PC-9 (cell line): ENCODE measurements around the gene ZNF816. TPM values are rescaled to one million over a fixed set of nuclear protein-coding genes. Genes with fewer than 3 reads are reported as not detected.
"Not testable (repeated sequence)": the region's sequence is repeated elsewhere in the genome, so short reads cannot be mapped to it uniquely, and the experiment has no call there.

Experiments used
- BruUV-seq: library from RNA; stranded (reverse); fragments of 400-500 nt; replicated peaks from 2 replicates; lab custom pipeline; 2021; lab: Mats Ljungman, UMichigan
- CTCF ChIA-PET: fragments of 300-600 bp; sonication (Branson Sonifier 250); formaldehyde crosslinking; loops from one replicate; lab custom pipeline; 2022; ENCODE audit warnings: antibody characterized with exemption; lab: Charles Lee
- POLR2A ChIA-PET: fragments of 300-600 bp; sonication (Branson Sonifier 250); formaldehyde crosslinking; loops from one replicate; lab custom pipeline; 2022; ENCODE audit warnings: antibody characterized with exemption; ENCODE audit not compliant: unreplicated experiment; lab: Charles Lee
- DNase-seq, 2 experiments: peaks; one replicate each; pipeline versions ENCODE4 v3.0.0 to v3.0.0-alpha.2; 2015 to 2022; ENCODE audit warnings: mixed read lengths in 1 of 2
- H2AFZ ChIP-seq: fragments of 200-600 bp; sonication (generic); 2 replicates; pipeline ENCODE4 v1.8.1; 2017; ENCODE audit warnings: antibody characterized with exemption
- H3F3A ChIP-seq: fragments of 200-600 bp; sonication (generic); 2 replicates; pipeline ENCODE4 v1.8.1; 2017; ENCODE audit warnings: antibody characterized with exemption, mild to moderate bottlenecking, low read depth; ENCODE audit not compliant: insufficient read depth
- H3K27ac ChIP-seq: fragments of 200-600 bp; sonication (generic); 2 replicates; pipeline ENCODE4 v1.6.1; 2016; ENCODE audit warnings: mixed run types
- H3K27me3 ChIP-seq: fragments of 200-600 bp; sonication (generic); 2 replicates; pipeline ENCODE4 v1.6.1; 2016; ENCODE audit warnings: low read depth, mixed run types; ENCODE audit not compliant: insufficient read depth
- H3K36me3 ChIP-seq: fragments of 200-600 bp; sonication (generic); 2 replicates; pipeline ENCODE4 v1.6.1; 2016; ENCODE audit warnings: low read depth, mixed run types
- H3K4me1 ChIP-seq: fragments of 200-600 bp; sonication (generic); replicated peaks from 2 replicates; pipeline ENCODE4 v1.6.1; 2016; ENCODE audit warnings: mixed run types; ENCODE audit not compliant: insufficient read depth
- H3K4me2 ChIP-seq: fragments of 200-600 bp; sonication (generic); 2 replicates; pipeline ENCODE4 v1.6.1; 2017; ENCODE audit warnings: mixed run types
- H3K4me3 ChIP-seq: fragments of 200-600 bp; sonication (generic); 2 replicates; pipeline ENCODE4 v1.6.1; 2016; ENCODE audit warnings: mixed run types
- H3K79me2 ChIP-seq: fragments of 200-600 bp; sonication (generic); 2 replicates; pipeline ENCODE4 v1.6.1; 2017; ENCODE audit warnings: low read depth, mixed run types
- H3K9me2 ChIP-seq: fragments of 200-600 bp; sonication (generic); 2 replicates; pipeline ENCODE4 v1.8.1; 2017; ENCODE audit warnings: mild to moderate bottlenecking; ENCODE audit not compliant: insufficient read depth
- H3K9me3 ChIP-seq: fragments of 200-600 bp; sonication (generic); 2 replicates; pipeline ENCODE4 v1.8.1; 2016; ENCODE audit warnings: low read depth; ENCODE audit not compliant: insufficient read depth
- H4K20me1 ChIP-seq: fragments of 200-600 bp; sonication (generic); 2 replicates; pipeline ENCODE4 v1.8.1; 2017; ENCODE audit not compliant: insufficient read depth
- CTCF ChIP-seq: fragments of 200-600 bp; sonication (generic); conservative IDR thresholded peaks from 2 replicates; pipeline ENCODE4 v1.6.1; 2017; ENCODE audit warnings: mixed run types, antibody characterized with exemption, mild to moderate bottlenecking, moderate library complexity
- EZH2 ChIP-seq: fragments of 200-600 bp; sonication (generic); IDR thresholded peaks from 2 replicates; pipeline ENCODE4 v1.8.0; 2017; ENCODE audit warnings: antibody characterized with exemption, low read depth
- intact Hi-C: fragments of 100-400 bp; cut with micrococcal nuclease; formaldehyde crosslinking; loops from one replicate; pipeline ENCODE4 v1.10.0; 2022; ENCODE audit not compliant: unreplicated experiment
- total RNA-seq: library from RNA; stranded (reverse); gene quantifications from 2 replicates; pipeline ENCODE4 v1.2.3, GENCODE V29; 2021

The ZNF816 gene
- total RNA-seq, 1 experiment from 2014 or later = 11.8 TPM

- Histone ChIP-seq H3K9me3 (peaks cover 81% of the 10 kb centered on the region), H3K27ac (no peak overlapping the region), H4K20me1 (no peaks in the 10 kb centered on the region), H3K9me2 (no peaks in the 10 kb centered on the region), H3F3A (peaks cover 16% of the 10 kb centered on the region; the same call in 1 of the 2 replicates), H3K27me3 (no peaks in the 10 kb centered on the region), H3K4me2 (no peak overlapping the region), H3K4me1 (peaks cover 3% of the 10 kb centered on the region; the same call in 1 of the 2 replicates), H2AFZ (no peak overlapping the region), H3K79me2 (no peaks in the 10 kb centered on the region), H3K4me3 (0 out of 2 replicates have a peak overlapping the region, but pooled peaks have one; percentile 6), H3K36me3 (peaks cover 41% of the 10 kb centered on the region)
- ChIA-PET POLR2A (no interaction called here), CTCF (no interaction called here)
- DNase-seq = no peak
- BruUV-seq = no TSS peak
- TF ChIP-seq EZH2 (no peak), CTCF (no peak)
- intact Hi-C loops = no loop called here
These were observed 14.5 kb downstream of the ZNF816 start for GRCh38 chr19:52948025-52948770.

GRCh38 chr19:52946322-52947310, 16.1 kb downstream of the ZNF816 start:
- ChIA-PET POLR2A (interaction anchor here (0.6 kb wide), 1 partner anchor 183 kb away, joined by 3 read pairs; no protein-coding TSS in a partner anchor), CTCF (interaction anchor here (0.6 kb wide), 1 partner anchor 515 kb away, joined by 4 read pairs; no protein-coding TSS in a partner anchor)
- no peaks in the 10 kb centered on the region for H4K20me1 ChIP-seq
- peaks cover 6% of the 10 kb centered on the region; the same call in 1 of the 2 replicates for H3K79me2 ChIP-seq
- no peak for TF ChIP-seq CTCF
- TF ChIP-seq EZH2 = no peak
- H3K27ac ChIP-seq = no peak overlapping the region
- peaks cover 25% of the 10 kb centered on the region for H3K36me3 ChIP-seq
- H3K4me1 ChIP-seq = peaks cover 8% of the 10 kb centered on the region
- no peak overlapping the region for H2AFZ ChIP-seq
- no TSS peak for BruUV-seq
- H3K27me3 ChIP-seq = no peaks in the 10 kb centered on the region
- peaks cover 67% of the 10 kb centered on the region for H3K9me3 ChIP-seq
- intact Hi-C loops = no loop called here
- no peak overlapping the region for H3K4me2 ChIP-seq
- H3K9me2 ChIP-seq = no peaks in the 10 kb centered on the region
- peaks cover 16% of the 10 kb centered on the region; the same call in 1 of the 2 replicates for H3F3A ChIP-seq
- H3K4me3 ChIP-seq = no peak overlapping the region
- DNase-seq = no peak

GRCh38 chr19:52945652-52946321, 16.9 kb downstream of the ZNF816 start:
- Histone ChIP-seq H3K4me3 (no peak overlapping the region), H3K9me2 (no peaks in the 10 kb centered on the region), H3F3A (peaks cover 16% of the 10 kb centered on the region; the same call in 1 of the 2 replicates), H3K36me3 (peaks cover 18% of the 10 kb centered on the region), H3K79me2 (peaks cover 12% of the 10 kb centered on the region; the same call in 1 of the 2 replicates), H2AFZ (no peak overlapping the region), H3K9me3 (peaks cover 59% of the 10 kb centered on the region), H3K27me3 (no peaks in the 10 kb centered on the region), H3K4me1 (peaks cover 12% of the 10 kb centered on the region), H4K20me1 (no peaks in the 10 kb centered on the region), H3K27ac (no peak overlapping the region), H3K4me2 (no peak overlapping the region)
- TF ChIP-seq CTCF (no peak), EZH2 (no peak)
- BruUV-seq = no TSS peak
- CTCF ChIA-PET = interaction anchor here (0.6 kb wide), 1 partner anchor 516 kb away, joined by 4 read pairs; no protein-coding TSS in a partner anchor
- DNase-seq = no peak
- POLR2A ChIA-PET = no interaction called here
- intact Hi-C loops = no loop called here

GRCh38 chr19:52944703-52945493, 17.8 kb downstream of the ZNF816 start:
- H3K9me2 ChIP-seq, POLR2A ChIA-PET, H3K27me3 ChIP-seq, BruUV-seq, H4K20me1 ChIP-seq, CTCF ChIA-PET, H3K4me2 ChIP-seq, H3K27ac ChIP-seq, H2AFZ ChIP-seq, H3K4me3 ChIP-seq, DNase-seq: not testable (repeated sequence)
- Histone ChIP-seq H3K79me2 (peaks cover 15% of the 10 kb centered on the region; the same call in 1 of the 2 replicates), H3K4me1 (peaks cover 12% of the 10 kb centered on the region), H3K9me3 (peaks cover 50% of the 10 kb centered on the region), H3F3A (peaks cover 10% of the 10 kb centered on the region; the same call in 1 of the 2 replicates), H3K36me3 (peaks cover 12% of the 10 kb centered on the region)
- intact Hi-C loops = loop anchor here (5.0 kb wide), 1 partner anchor 47 kb away; no protein-coding TSS in a partner anchor
